KMS-11 (cell line): Measurements from ENCODE around the gene TMEM179B.

Experiments
- H2AFZ ChIP-seq: fragments of 200-600 bp; sonication (generic); 2 replicates; pipeline ENCODE4 v1.6.1; 2016; ENCODE audit warnings: antibody characterized with exemption, mixed run types, low read depth
- H3K27ac ChIP-seq: fragments of 200-600 bp; sonication (generic); 2 replicates; pipeline ENCODE4 v1.6.1; 2016; ENCODE audit warnings: mild to moderate bottlenecking, mixed run types
- H3K27me3 ChIP-seq: fragments of 200-600 bp; sonication (generic); 2 replicates; pipeline ENCODE4 v1.6.1; 2017; ENCODE audit warnings: mild to moderate bottlenecking, low read depth, mixed run types, moderate library complexity; ENCODE audit not compliant: insufficient read depth
- H3K36me3 ChIP-seq: fragments of 200-600 bp; sonication (generic); 2 replicates; pipeline ENCODE4 v1.6.1; 2017; ENCODE audit warnings: mild to moderate bottlenecking, mixed run types; ENCODE audit not compliant: insufficient read depth
- H3K4me1 ChIP-seq: fragments of 200-600 bp; sonication (generic); 2 replicates; pipeline ENCODE4 v1.6.1; 2016; ENCODE audit warnings: mild to moderate bottlenecking, low read depth, mixed run types; ENCODE audit not compliant: poor library complexity, severe bottlenecking
- H3K4me2 ChIP-seq: fragments of 200-600 bp; sonication (generic); 2 replicates; pipeline ENCODE4 v1.7.0; 2016; ENCODE audit warnings: mild to moderate bottlenecking, mixed run types
- H3K4me3 ChIP-seq: fragments of 200-600 bp; sonication (generic); IDR thresholded peaks from 2 replicates; pipeline ENCODE4 v1.6.1; 2017; ENCODE audit warnings: low read depth, low read length, mixed read lengths; ENCODE audit not compliant: insufficient read depth
- H3K79me2 ChIP-seq: fragments of 200-600 bp; sonication (generic); 2 replicates; pipeline ENCODE4 v1.6.1; 2016; ENCODE audit warnings: low read depth, mixed run types; ENCODE audit not compliant: insufficient read depth
- H3K9ac ChIP-seq: fragments of 200-600 bp; sonication (generic); 2 replicates; pipeline ENCODE4 v1.6.1; 2016; ENCODE audit warnings: mild to moderate bottlenecking, mixed run types
- H4K20me1 ChIP-seq: fragments of 200-600 bp; sonication (generic); 2 replicates; pipeline ENCODE4 v1.6.1; 2016; ENCODE audit warnings: mild to moderate bottlenecking, mixed run types; ENCODE audit not compliant: insufficient read depth
- TF ChIP-seq, protein P1 (sequence below): fragments of 200-600 bp; sonication (generic); conservative IDR thresholded peaks from 2 replicates; pipeline ENCODE4 v1.6.1; 2017; ENCODE audit warnings: low read depth, mild to moderate bottlenecking, antibody characterized with exemption, low read length, moderate library complexity, mixed read lengths

The TMEM179B gene

GRCh38 chr11:62752994-62753735, 34.0 kb upstream of the TMEM179B start:
- Histone ChIP-seq H3K4me1 (peaks cover 5% of the 10 kb centered on the region), H3K4me2 (peak overlapping the region; percentile 64), H3K27ac (0 out of 2 replicates have a peak overlapping the region, but pooled peaks have one; percentile 39), H3K79me2 (no peaks in the 10 kb centered on the region), H4K20me1 (no peaks in the 10 kb centered on the region), H3K9ac (no peak overlapping the region), H3K36me3 (no peaks in the 10 kb centered on the region), H3K27me3 (no peaks in the 10 kb centered on the region), H2AFZ (peak overlapping the region; percentile 76; the same call in 1 of the 2 replicates), H3K4me3 (no peak overlapping the region)
- TF ChIP-seq, protein P1, sequence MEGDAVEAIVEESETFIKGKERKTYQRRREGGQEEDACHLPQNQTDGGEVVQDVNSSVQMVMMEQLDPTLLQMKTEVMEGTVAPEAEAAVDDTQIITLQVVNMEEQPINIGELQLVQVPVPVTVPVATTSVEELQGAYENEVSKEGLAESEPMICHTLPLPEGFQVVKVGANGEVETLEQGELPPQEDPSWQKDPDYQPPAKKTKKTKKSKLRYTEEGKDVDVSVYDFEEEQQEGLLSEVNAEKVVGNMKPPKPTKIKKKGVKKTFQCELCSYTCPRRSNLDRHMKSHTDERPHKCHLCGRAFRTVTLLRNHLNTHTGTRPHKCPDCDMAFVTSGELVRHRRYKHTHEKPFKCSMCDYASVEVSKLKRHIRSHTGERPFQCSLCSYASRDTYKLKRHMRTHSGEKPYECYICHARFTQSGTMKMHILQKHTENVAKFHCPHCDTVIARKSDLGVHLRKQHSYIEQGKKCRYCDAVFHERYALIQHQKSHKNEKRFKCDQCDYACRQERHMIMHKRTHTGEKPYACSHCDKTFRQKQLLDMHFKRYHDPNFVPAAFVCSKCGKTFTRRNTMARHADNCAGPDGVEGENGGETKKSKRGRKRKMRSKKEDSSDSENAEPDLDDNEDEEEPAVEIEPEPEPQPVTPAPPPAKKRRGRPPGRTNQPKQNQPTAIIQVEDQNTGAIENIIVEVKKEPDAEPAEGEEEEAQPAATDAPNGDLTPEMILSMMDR: no peak

- TF ChIP-seq, protein P1: no peak
- no peaks in the 10 kb centered on the region for H3K36me3 ChIP-seq
- peak within 1 kb of the TSS; percentile 80 for H2AFZ ChIP-seq
- peak within 1 kb of the TSS; percentile 64 for H3K4me2 ChIP-seq
- H3K27ac ChIP-seq: peak within 1 kb of the TSS; percentile 39; the same call in 1 of the 2 replicates
- H3K9ac ChIP-seq: peak within 1 kb of the TSS; percentile 38; the same call in 1 of the 2 replicates
- H4K20me1 ChIP-seq: no peaks in the 10 kb centered on the region
- no peak within 1 kb of the TSS for H3K4me3 ChIP-seq
- peaks cover 5% of the 10 kb centered on the region for H3K4me1 ChIP-seq
- no peaks in the 10 kb centered on the region for H3K79me2 ChIP-seq
- no peaks in the 10 kb centered on the region for H3K27me3 ChIP-seq
Measured at GRCh38 chr11:62753736-62754603, 33.2 kb upstream of the TMEM179B start, which contains the start of gene ZBTB3. TSS of gene ZBTB3 (minus strand) at chr11:62754160. CDS start at chr11:62753664, 496 bp downstream.

GRCh38 chr11:62755086-62755615, 32.1 kb upstream of the TMEM179B start:
- no peak overlapping the region for H3K9ac ChIP-seq
- H4K20me1 ChIP-seq: no peaks in the 10 kb centered on the region
- no peaks in the 10 kb centered on the region for H3K36me3 ChIP-seq
- peak overlapping the region; percentile 47; the same call in 1 of the 2 replicates for H3K4me2 ChIP-seq
- H3K4me3 ChIP-seq: no peak overlapping the region
- H3K27ac ChIP-seq: no peak overlapping the region
- H2AFZ ChIP-seq: no peak overlapping the region; the same call in 1 of the 2 replicates
- peaks cover 5% of the 10 kb centered on the region for H3K4me1 ChIP-seq
- TF ChIP-seq, protein P1: no peak
- no peaks in the 10 kb centered on the region for H3K79me2 ChIP-seq
- no peaks in the 10 kb centered on the region for H3K27me3 ChIP-seq
